Fibroblast of skin of left biceps (primary cell): Measurements from ENCODE around the gene TIGD2.
"Not testable (repeated sequence)": the region's sequence is repeated elsewhere in the genome, so short reads cannot be mapped to it uniquely, and the experiment has no call there.

Experiments used
- DNase-seq, 2 experiments: peaks; one replicate each; pipeline ENCODE4 v3.0.0-alpha.2; 2013; ENCODE audit warnings: low read depth in 2 of 2

TIGD2 gene

GRCh38 chr4:89119166-89119565 lies 7.8 kb downstream of the TIGD2 start:
- DNase-seq, result no peak

DNA sequence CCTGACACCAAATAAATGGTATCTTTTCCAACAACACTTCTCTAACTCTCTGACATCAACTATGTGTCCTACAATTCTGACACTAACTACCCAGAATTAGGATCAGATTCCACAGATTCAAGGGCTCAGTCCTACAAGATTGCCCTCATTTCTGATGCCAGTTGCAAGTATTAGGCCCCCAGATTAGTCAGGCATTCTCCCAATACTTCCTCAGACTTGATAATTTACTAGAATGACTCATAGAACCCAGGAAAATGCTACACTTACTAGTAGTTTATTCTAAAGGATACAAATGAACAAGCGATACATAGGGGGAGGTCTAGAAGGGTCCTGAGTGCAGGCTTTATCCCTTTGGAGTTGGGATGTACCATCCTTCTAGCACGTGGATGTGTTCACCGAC lies 8.5 kb downstream of the TIGD2 start:
- DNase-seq, result no peak

DNA sequence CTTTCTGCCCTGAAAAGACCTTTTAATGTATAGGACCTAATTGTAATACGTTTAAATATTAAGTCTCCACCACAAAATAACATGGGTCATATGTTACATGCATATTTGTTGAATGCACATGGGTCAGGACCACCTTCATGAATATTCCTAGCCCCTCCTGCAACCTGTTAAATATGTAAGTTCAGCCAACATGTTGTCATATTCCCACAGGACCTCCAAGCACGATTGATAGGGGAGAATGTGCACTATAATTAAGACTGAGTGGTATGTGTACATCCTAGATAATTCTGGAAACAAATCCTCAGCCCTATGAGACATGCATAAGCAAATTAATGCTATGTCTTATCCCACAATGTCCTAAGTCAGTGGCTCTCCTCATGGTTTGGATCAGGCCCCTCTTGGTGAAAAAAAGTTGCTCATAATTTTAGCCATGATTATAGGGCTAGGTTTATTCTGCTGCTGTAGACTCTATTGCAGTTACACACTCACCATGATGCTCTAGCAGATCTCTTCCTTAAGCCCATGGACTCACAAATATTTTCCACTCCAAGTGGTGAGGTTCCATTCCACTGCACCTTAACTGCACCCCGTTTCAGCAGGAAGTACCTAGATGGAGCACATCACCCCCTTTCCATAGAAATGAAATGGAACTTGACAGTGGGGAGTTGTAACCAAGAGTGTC lies 10.2 kb downstream of the TIGD2 start:
- DNase-seq, result no peak

DNA sequence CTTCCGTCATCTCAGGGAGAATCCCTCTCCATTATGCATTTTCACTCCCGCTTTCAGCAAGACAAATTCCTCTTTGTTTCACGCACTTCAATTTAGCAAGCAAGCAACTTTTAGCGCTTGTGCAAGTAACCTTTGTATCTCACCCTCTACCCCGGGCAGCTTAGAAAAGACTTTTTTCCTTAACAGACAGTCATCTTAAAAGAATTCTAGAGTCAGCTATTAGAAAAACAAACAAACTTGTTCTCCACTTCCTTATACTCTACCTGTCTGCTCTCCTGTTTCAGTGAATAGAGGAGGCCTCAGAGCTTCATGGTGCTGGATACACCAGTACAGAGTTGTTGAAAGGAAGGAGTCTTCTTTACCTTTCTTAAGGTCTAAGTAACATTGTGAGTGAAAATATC lies 12.1 kb downstream of the TIGD2 start:
- no peak for DNase-seq

DNA sequence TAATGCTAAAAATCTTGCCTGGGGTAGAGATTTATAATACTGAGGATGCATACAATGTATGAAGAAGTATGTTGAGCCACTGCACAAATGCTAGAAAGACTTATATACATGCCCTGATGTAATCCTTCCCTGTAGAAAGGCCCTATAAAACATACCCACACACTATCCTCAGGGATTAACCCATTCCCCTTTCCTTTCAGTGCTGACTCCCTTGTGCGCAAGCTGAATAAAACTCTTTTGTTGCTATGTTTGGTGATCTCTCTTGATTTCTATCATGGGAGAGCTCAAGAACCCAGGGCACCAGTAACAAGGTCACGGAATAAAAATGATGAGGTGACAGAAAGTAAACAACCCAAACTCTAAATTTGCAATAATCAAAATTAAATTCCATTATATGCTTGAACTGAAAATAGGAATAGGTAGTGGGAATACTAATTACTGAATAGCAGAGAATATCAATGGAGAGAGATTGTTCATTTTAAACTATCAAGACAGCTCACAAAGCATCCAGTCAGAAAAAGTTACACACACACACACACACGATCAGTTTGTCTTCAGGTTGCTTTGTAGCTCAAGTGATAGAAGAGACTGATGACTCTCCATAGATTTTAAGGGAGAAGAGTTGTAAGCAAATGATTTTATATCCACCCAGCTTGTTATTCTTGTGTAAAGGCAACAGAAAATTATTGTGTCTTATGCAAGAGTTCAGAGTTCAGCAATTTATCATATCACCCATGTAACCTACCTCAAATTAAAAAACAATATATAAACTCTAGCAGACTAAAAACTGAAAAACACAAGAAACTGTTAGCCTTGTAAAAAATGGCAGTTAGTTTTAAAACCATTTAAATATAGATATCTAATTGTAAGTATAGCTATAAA lies 14.8 kb downstream of the TIGD2 start:
- DNase-seq, result no peak

GRCh38 chr4:89129080-89129640 lies 17.8 kb downstream of the TIGD2 start:
- DNase-seq, result no peak

GRCh38 chr4:89134775-89135319 lies 23.5 kb downstream of the TIGD2 start:
- DNase-seq, result no peak

DNA sequence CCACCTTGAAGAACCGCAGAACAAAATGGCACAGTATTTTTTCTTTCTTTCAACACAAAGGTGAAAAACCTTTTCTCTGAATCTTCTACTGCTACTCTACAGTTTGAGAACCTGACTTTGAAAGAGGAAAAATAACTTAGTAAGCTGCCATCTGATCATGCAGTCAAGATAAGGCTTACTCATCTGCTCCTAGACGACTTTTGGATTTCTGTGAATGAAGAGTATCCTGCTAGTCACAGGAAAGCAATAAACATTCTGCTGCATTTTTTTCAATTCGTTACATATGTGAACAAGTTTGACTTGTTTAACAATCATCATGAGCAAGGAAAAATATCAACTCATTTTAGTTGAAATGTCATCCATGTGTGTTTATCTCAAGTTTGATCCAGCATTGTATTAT lies 25.2 kb downstream of the TIGD2 start:
- no peak for DNase-seq

DNA sequence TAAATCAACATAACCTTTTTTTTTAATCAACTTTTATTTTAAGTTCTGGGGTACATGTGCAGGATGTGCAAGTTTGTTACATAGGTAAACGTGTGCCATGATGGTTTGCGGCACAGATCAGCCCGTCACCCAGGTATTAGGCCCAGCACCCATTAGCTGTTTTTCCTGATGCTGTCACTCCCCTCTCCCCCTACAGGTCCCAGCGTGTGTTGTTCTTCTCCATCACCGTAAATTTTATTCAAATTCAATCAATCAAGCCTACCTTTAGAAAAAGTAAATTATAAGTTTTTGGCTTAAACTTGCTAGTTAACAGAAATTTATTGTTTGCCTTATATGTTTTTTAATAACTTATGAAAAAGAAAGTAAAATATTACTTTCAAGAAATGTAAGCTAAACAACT lies 25.9 kb downstream of the TIGD2 start:
- DNase-seq, result no peak

- DNase-seq, result no peak
Observed at GRCh38 chr4:89137695-89138094, 26.4 kb downstream of the TIGD2 start.

DNA sequence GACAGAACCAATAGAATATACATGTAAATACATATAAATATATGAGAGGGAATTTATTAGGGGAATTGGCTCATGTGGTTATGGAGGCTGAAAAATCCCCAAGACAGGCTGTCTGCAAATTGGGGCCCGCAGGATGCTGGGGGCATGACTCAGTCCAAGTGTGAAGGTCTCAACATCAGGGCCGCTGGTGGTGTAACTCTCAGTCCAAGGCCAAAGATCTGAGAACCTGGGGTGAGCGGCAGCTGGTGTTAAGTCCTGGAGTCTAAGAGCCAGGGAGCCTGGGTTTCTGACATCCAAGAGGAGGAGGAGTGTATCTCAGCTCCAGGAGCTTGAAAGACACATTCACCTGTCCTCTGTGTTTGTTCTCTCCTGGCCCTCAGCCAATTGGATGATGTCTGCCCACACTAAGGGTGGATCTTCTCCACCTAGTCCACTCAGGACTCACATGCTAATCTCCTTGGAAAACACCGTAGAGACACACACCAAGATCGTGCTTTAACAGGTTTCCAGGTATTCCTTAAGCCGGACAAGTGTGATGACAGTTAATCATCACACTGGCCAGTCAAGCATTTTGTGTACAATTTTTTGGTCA lies 28.9 kb downstream of the TIGD2 start:
- DNase-seq, result no peak

DNA sequence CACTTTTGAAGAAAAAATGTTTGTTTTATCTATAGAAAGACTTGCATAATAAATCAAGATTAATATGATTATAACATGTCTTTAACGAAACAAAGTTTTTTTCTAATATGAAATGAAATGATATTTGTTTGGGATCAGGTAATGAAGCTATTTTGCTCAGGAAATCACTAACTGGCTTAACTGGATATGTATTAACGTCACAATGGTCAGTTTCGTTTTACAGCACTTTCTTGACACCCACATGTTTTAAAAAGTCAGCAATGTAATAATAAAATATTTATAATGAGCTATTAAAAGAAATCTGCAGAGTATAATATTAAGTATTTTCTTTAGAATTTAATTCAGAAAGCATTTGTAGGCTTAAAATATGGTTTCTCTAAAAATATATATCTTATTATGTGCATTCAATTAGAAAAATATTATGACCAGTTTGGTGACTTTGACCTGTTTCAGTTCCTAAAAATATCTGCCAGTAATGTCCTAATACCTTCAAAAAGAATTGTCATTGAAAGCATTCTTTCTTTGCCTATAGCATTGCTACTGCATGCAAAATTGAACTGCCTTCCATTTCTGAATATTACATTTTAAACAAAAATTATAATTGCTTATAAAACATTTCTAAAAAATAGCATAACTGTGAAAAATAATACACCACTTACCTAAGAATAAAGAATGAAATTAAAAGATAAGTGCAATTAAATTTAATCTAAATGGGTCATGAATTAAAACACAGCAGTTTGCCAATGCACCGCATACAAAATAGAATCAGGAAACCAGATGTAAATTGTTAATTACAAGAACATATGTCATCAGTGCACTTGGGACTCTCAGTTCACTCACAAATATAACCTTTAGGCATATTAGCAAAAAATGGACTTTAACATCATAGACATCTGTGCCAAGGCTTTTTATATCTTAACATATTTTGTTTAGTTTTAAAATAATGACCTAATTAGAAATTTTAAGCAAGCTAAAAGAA lies 31.6 kb downstream of the TIGD2 start:
- no peak for DNase-seq

- DNase-seq, result not testable (repeated sequence)
Observed at GRCh38 chr4:89144652-89145051, 33.3 kb downstream of the TIGD2 start.

GRCh38 chr4:89146196-89146595 lies 34.9 kb downstream of the TIGD2 start:
- no peak for DNase-seq

- DNase-seq, result no peak
Observed at GRCh38 chr4:89152972-89153371, 41.6 kb downstream of the TIGD2 start.

- DNase-seq, result no peak
Observed at GRCh38 chr4:89156174-89156914, 45.0 kb downstream of the TIGD2 start.

DNA sequence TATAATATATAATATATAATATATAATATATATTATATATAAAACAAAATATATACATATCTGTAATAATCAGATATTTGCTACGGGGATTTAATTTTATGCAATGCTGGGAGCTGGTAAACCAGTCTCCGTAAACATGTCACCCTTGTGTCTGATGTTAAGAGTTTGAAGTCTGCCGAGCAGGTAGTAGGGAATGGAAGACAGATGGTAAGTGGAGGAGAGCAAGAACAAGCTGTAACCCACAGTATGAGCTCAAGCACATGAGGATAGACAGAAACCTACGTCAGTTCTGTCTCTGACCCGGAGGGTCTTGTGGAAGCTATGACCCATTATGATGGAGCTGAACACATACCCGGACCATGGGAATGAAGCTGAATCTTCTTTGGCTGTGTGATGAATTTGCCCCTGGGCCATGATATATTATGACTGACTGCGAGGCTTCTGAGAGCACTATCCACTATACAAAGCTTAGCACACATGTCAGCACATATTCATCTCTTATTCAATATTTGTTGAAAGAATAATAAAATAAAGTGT lies 46.2 kb downstream of the TIGD2 start:
- DNase-seq, result no peak

GRCh38 chr4:89158884-89159503 lies 47.7 kb downstream of the TIGD2 start:
- DNase-seq, result no peak

- no peak for DNase-seq
Observed at GRCh38 chr4:89160806-89161205, 49.5 kb downstream of the TIGD2 start.

- DNase-seq, result no peak
Observed at GRCh38 chr4:89161841-89162240, 50.5 kb downstream of the TIGD2 start.
